GM23248 (cell line): ENCODE data around the gene ZNF497. TPM values are rescaled to one million over a fixed set of nuclear protein-coding genes. Genes with fewer than 3 reads are reported as not detected.

Source experiments
- DNase-seq: peaks from one replicate; pipeline ENCODE4 v3.0.0-alpha.2; 2015
- H2AFZ ChIP-seq: fragments of 200-600 bp; sonication (generic); 2 replicates; pipeline ENCODE4 v1.6.1; 2016; ENCODE audit warnings: antibody characterized with exemption
- H3F3A ChIP-seq: fragments of 200-600 bp; sonication (generic); 2 replicates; pipeline ENCODE4 v1.6.1; 2016; ENCODE audit warnings: mild to moderate bottlenecking, antibody characterized with exemption, mixed run types; ENCODE audit not compliant: insufficient read depth
- H3K27ac ChIP-seq: fragments of 200-600 bp; sonication (generic); 2 replicates; pipeline ENCODE4 v1.5.1; 2016; ENCODE audit warnings: mild to moderate bottlenecking
- H3K27me3 ChIP-seq: fragments of 200-600 bp; sonication (generic); replicated peaks from 2 replicates; pipeline ENCODE4 v1.6.1; 2016; ENCODE audit warnings: mild to moderate bottlenecking; ENCODE audit not compliant: insufficient read depth
- H3K36me3 ChIP-seq: fragments of 200-600 bp; sonication (generic); 2 replicates; pipeline ENCODE4 v1.6.1; 2016; ENCODE audit warnings: low read depth, mild to moderate bottlenecking
- H3K4me1 ChIP-seq: fragments of 200-600 bp; sonication (generic); 2 replicates; pipeline ENCODE4 v1.6.1; 2016; ENCODE audit warnings: mild to moderate bottlenecking; ENCODE audit not compliant: insufficient read depth
- H3K4me2 ChIP-seq: fragments of 200-600 bp; sonication (generic); one replicate; pipeline ENCODE4 v1.6.1; 2016; ENCODE audit warnings: mild to moderate bottlenecking; ENCODE audit not compliant: unreplicated experiment
- H3K4me3 ChIP-seq: fragments of 200-600 bp; sonication (generic); 2 replicates; pipeline ENCODE4 v1.5.1; 2016; ENCODE audit warnings: mild to moderate bottlenecking
- H3K79me2 ChIP-seq: fragments of 200-600 bp; sonication (generic); 2 replicates; pipeline ENCODE4 v1.6.1; 2016; ENCODE audit warnings: mild to moderate bottlenecking; ENCODE audit not compliant: insufficient read depth
- H3K9ac ChIP-seq: fragments of 200-600 bp; sonication (generic); 2 replicates; pipeline ENCODE4 v1.6.1; 2016; ENCODE audit warnings: mild to moderate bottlenecking
- H3K9me2 ChIP-seq: fragments of 200-600 bp; sonication (generic); 2 replicates; pipeline ENCODE4 v1.6.1; 2016; ENCODE audit warnings: mixed run types, mild to moderate bottlenecking, moderate library complexity; ENCODE audit not compliant: insufficient read depth
- H3K9me3 ChIP-seq: fragments of 200-600 bp; sonication (generic); one replicate; pipeline ENCODE4 v1.6.1; 2017; ENCODE audit warnings: low read depth
- H4K20me1 ChIP-seq: fragments of 200-600 bp; sonication (generic); 2 replicates; pipeline ENCODE4 v1.6.0; 2016; ENCODE audit not compliant: insufficient read depth
- EZH2 ChIP-seq: fragments of 200-600 bp; sonication (generic); IDR thresholded peaks from 2 replicates; pipeline ENCODE4 v1.6.1; 2018; ENCODE audit warnings: antibody characterized with exemption, mild to moderate bottlenecking; ENCODE audit not compliant: insufficient read depth, poor library complexity, severe bottlenecking
- EZH2phosphoT487 ChIP-seq: fragments of 200-600 bp; sonication (generic); IDR thresholded peaks from 2 replicates; pipeline ENCODE4 v1.6.1; 2018; ENCODE audit warnings: antibody characterized with exemption, moderate library complexity, mild to moderate bottlenecking, low read depth; ENCODE audit not compliant: insufficient read depth
- WGBS, 2 experiments: methylation state at CpG; one replicate each; pipeline ENCODE4 v1.1.6; 2015 to 2017; ENCODE audit warnings: low lambda C conversion rate in 2 of 2, low coverage in 1 of 2; ENCODE audit errors: missing lambda C conversion rate in 2 of 2; 5-methylcytosine and 5-hydroxymethylcytosine counted together
- in situ Hi-C: fragments of 300-500 bp; cut with MboI; formaldehyde crosslinking; loops from 2 replicates; pipeline ENCODE4 v1.15.0; 2020
- polyA plus RNA-seq: library from polyadenylated mRNA; unstranded; fragments of >200 nt; fragmentation: Nextera tagmentation; extraction: Ambion mirVana; gene quantifications from 2 replicates; pipeline ENCODE4 v1.2.1, GENCODE V29; 2016
- total RNA-seq: library from RNA; depleted of rRNA; stranded (reverse); fragments of >200 nt; shearing (Covaris generic); gene quantifications from 2 replicates; pipeline ENCODE4 v1.2.3, GENCODE V29; 2014

The ZNF497 gene
- total and polyA plus RNA-seq, 2 experiments from 2014 or later, result 0.65 to 0.97 TPM

GRCh38 chr19:58400916-58401839 lies 38.6 kb upstream of the ZNF497 start:
- DNase-seq, result peak; percentile 100
- H4K20me1 ChIP-seq, result no peaks in the 10 kb centered on the region
- TF ChIP-seq EZH2 (no peak), EZH2phosphoT487 (no peak)
- H3K79me2 ChIP-seq, result no peaks in the 10 kb centered on the region
- no peaks in the 10 kb centered on the region for H3K9me3 ChIP-seq
- H3K9me2 ChIP-seq, result no peaks in the 10 kb centered on the region
- no peaks in the 10 kb centered on the region for H3K27me3 ChIP-seq
- peak overlapping the region; percentile 79 for H3K27ac ChIP-seq
- 0 out of 2 replicates have a peak, but pooled peaks cover 5% of the 10 kb centered on the region for H3F3A ChIP-seq
- peak overlapping the region; percentile 86 for H3K4me2 ChIP-seq
- H3K36me3 ChIP-seq, result no peaks in the 10 kb centered on the region
- peak overlapping the region; percentile 84 for H3K9ac ChIP-seq
- WGBS, 2 experiments, result 1 to 2% methylated on average over 71 to 80 of the region's 80 CpGs
- H3K4me1 ChIP-seq, result peaks cover 6% of the 10 kb centered on the region
- peak overlapping the region; percentile 91 for H2AFZ ChIP-seq
- peak overlapping the region; percentile 85 for H3K4me3 ChIP-seq
- in situ Hi-C loops, result no loop called here

- H3K27ac ChIP-seq, result no peak overlapping the region
- peak overlapping the region; percentile 72 for H3K9ac ChIP-seq
- H3K79me2 ChIP-seq, result no peaks in the 10 kb centered on the region
- H3K4me2 ChIP-seq, result peak overlapping the region; percentile 86
- peak overlapping the region; percentile 90 for H2AFZ ChIP-seq
- H3K4me1 ChIP-seq, result peaks cover 6% of the 10 kb centered on the region
- no peaks in the 10 kb centered on the region for H4K20me1 ChIP-seq
- no peaks in the 10 kb centered on the region for H3K9me2 ChIP-seq
- H3K36me3 ChIP-seq, result no peaks in the 10 kb centered on the region
- 0 out of 2 replicates have a peak, but pooled peaks cover 5% of the 10 kb centered on the region for H3F3A ChIP-seq
- peak overlapping the region; percentile 75 for H3K4me3 ChIP-seq
- H3K27me3 ChIP-seq, result no peaks in the 10 kb centered on the region
- H3K9me3 ChIP-seq, result no peaks in the 10 kb centered on the region
- WGBS, 2 experiments, result 26 to 28% methylated on average over 16 to 18 of the region's 18 CpGs
- in situ Hi-C loops, result no loop called here
- peak; percentile 36 for DNase-seq
- no peak for TF ChIP-seq EZH2phosphoT487
- no peak for TF ChIP-seq EZH2
These were observed 37.9 kb upstream of the ZNF497 start for GRCh38 chr19:58400316-58400915.

DNA sequence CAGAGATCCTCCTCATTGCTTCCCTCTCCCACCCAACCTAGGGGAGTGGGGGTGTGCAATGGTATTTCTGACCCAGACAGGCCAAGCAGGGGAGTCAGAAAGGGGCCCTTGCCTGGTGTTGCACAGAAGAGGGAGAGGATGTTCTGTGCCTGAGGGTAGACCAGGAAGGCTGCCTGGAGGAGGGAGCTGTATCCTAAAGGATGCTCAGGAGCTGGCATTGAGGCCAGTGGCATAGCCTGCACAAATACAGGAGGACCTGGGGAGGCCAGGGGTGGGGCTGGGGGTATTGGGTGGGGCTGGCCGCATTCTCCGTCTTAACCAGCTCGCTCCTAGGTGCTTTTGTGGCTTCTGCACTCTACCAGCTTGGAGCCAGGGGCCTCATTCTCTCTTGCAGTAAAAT lies 37.4 kb upstream of the ZNF497 start:
- DNase-seq, result no peak
- no peaks in the 10 kb centered on the region for H4K20me1 ChIP-seq
- H3K36me3 ChIP-seq, result no peaks in the 10 kb centered on the region
- no peaks in the 10 kb centered on the region for H3K9me3 ChIP-seq
- no peak overlapping the region for H3K27ac ChIP-seq
- H3K9ac ChIP-seq, result no peak overlapping the region
- in situ Hi-C loops, result no loop called here
- H3K4me1 ChIP-seq, result peaks cover 6% of the 10 kb centered on the region
- no peak overlapping the region for H3K4me3 ChIP-seq
- no peak overlapping the region for H2AFZ ChIP-seq
- no peak overlapping the region for H3K4me2 ChIP-seq
- 97 to 100% methylated on average over 3 of the region's 3 CpGs for WGBS, 2 experiments
- H3F3A ChIP-seq, result 0 out of 2 replicates have a peak, but pooled peaks cover 5% of the 10 kb centered on the region
- TF ChIP-seq EZH2, result no peak
- no peak for TF ChIP-seq EZH2phosphoT487
- H3K9me2 ChIP-seq, result no peaks in the 10 kb centered on the region
- H3K27me3 ChIP-seq, result no peaks in the 10 kb centered on the region
- no peaks in the 10 kb centered on the region for H3K79me2 ChIP-seq

DNA sequence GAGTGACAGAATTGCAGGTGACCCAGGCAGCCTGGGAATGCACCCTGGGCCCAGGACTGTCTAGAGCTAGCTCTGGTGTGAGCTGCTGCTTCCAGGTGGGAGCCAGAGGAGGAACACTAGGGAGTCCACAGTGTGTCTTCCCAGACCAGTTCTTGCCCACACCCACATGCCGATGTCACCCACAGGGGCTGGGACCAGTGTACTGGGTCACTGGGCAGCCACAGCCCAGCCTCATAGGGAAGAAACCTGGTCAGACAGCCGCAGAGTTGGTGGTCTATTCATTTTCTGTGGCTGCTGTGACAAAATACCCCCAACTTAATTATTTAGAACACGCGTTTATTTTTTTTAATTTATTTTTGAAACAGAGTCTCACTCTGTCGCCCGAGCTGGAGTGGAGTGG lies 36.0 kb upstream of the ZNF497 start:
- Histone ChIP-seq H3K4me1 (peaks cover 6% of the 10 kb centered on the region), H3K9ac (no peak overlapping the region), H2AFZ (no peak overlapping the region), H3K27ac (no peak overlapping the region), H3F3A (peaks cover 18% of the 10 kb centered on the region; the same call in 1 of the 2 replicates), H3K4me3 (no peak overlapping the region), H3K36me3 (peaks cover 6% of the 10 kb centered on the region; the same call in 1 of the 2 replicates), H4K20me1 (no peaks in the 10 kb centered on the region), H3K79me2 (no peaks in the 10 kb centered on the region), H3K9me3 (no peaks in the 10 kb centered on the region), H3K4me2 (no peak overlapping the region), H3K9me2 (no peaks in the 10 kb centered on the region), H3K27me3 (no peaks in the 10 kb centered on the region)
- TF ChIP-seq EZH2phosphoT487, result no peak
- TF ChIP-seq EZH2, result no peak
- WGBS, 2 experiments, result 93 to 97% methylated on average over 6 of the region's 6 CpGs
- no peak for DNase-seq
- in situ Hi-C loops, result no loop called here
